ENCODE measurements around the gene ATP2A1.
"Not testable (repeated sequence)": the region's sequence is repeated elsewhere in the genome, so short reads cannot be mapped to it uniquely, and the experiment has no call there.

ATP2A1 gene

DNA sequence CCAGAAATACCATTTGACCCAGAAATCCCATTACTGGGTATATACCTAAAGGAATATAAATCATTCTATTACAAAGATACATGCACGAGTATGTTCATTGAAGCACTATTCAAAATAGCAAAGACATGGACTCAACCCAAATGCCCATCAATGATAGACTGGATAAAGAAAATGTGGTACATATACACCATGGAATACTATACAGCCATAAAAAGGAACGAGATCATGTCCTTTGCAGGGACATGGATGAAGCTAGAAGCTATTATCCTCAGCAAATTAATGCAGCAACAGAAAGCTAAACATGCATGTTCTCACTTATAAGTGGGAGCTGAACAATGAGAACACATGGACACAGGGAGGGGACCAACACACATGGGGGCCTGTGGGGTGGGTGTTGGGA lies 48.0 kb downstream of the ATP2A1 start:
- not testable (repeated sequence) for H3K27me3 ChIP-seq (ENCODE audit: control insufficient read depth, insufficient read depth, low read length); H3K27ac ChIP-seq (ENCODE audit: low read depth, low read length); H3K36me3 ChIP-seq (ENCODE audit: control insufficient read depth, insufficient read depth, low read length); H3K9me3 ChIP-seq (ENCODE audit: control insufficient read depth, insufficient read depth, low read depth, low read length); H3K4me1 ChIP-seq (ENCODE audit: control insufficient read depth, insufficient read depth, low read length)
- Histone ChIP-seq H3K9ac (ENCODE audit: low read length) (peak overlapping the region; percentile 93), H3K4me3 (ENCODE audit: low read depth, low read length) (peak overlapping the region; percentile 69)

DNA sequence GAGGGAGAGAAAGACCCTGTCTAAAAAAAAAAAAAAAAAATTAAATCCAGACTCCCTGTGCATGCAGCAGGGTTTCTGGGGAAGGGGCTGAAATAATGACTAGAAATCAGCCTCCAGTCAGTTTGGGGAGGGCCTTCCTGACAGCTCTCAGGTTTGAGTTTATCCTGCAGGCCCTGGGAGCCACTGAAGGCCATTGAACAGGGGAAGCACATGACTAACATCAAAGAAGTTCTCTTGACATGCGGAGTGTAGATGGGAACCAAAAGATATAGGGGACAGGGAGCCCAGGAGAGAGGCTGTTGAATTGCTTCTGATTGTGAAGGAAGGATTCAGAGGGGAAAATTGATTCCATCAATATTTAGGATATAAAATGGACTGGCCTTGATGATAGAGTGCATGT lies 49.5 kb downstream of the ATP2A1 start:
- Histone ChIP-seq H3K9ac (ENCODE audit: low read length) (no peak overlapping the region), H3K27me3 (ENCODE audit: control insufficient read depth, insufficient read depth, low read length) (no peaks in the 10 kb centered on the region), H3K27ac (ENCODE audit: low read depth, low read length) (no peak overlapping the region), H3K9me3 (ENCODE audit: control insufficient read depth, insufficient read depth, low read depth, low read length) (no peaks in the 10 kb centered on the region), H3K4me1 (ENCODE audit: control insufficient read depth, insufficient read depth, low read length) (peaks cover 3% of the 10 kb centered on the region; the same call in 1 of the 2 replicates), H3K36me3 (ENCODE audit: control insufficient read depth, insufficient read depth, low read length) (no peaks in the 10 kb centered on the region), H3K4me3 (ENCODE audit: low read depth, low read length) (no peak overlapping the region)

- Histone ChIP-seq H3K4me3 (ENCODE audit: low read depth, low read length) (no peak overlapping the region), H3K4me1 (ENCODE audit: control insufficient read depth, insufficient read depth, low read length) (no peaks in the 10 kb centered on the region), H3K9ac (ENCODE audit: low read length) (no peak overlapping the region), H3K9me3 (ENCODE audit: control insufficient read depth, insufficient read depth, low read depth, low read length) (no peaks in the 10 kb centered on the region), H3K27ac (ENCODE audit: low read depth, low read length) (no peak overlapping the region), H3K27me3 (ENCODE audit: control insufficient read depth, insufficient read depth, low read length) (no peaks in the 10 kb centered on the region), H3K36me3 (ENCODE audit: control insufficient read depth, insufficient read depth, low read length) (no peaks in the 10 kb centered on the region)
Measured at GRCh38 chr16:28930203-28930602, 51.9 kb downstream of the ATP2A1 start.

DNA sequence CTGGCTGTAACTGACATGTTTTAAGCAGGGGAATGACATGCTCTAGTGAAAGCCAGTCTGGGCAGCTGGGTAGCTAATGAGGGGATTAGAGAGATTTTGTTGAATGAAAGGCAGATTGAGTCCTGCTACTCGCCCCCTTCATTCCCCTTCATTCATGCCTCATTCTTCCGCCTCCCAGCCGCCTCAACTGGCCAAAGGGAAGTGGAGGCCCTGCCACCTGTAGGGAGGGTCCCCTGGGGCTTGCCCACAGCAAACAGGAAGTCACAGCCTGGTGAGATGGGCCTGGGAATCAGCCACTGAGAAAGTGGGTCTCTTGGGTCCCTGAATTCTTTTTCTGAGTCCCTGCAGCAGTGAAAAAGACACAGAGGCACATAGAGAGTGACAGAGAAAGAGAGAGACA lies 52.4 kb downstream of the ATP2A1 start:
- no peak overlapping the region for H3K4me3 ChIP-seq (ENCODE audit: low read depth, low read length)
- no peaks in the 10 kb centered on the region for H3K4me1 ChIP-seq (ENCODE audit: control insufficient read depth, insufficient read depth, low read length)
- no peaks in the 10 kb centered on the region for H3K36me3 ChIP-seq (ENCODE audit: control insufficient read depth, insufficient read depth, low read length)
- no peak overlapping the region for H3K27ac ChIP-seq (ENCODE audit: low read depth, low read length)
- H3K9ac ChIP-seq (ENCODE audit: low read length): no peak overlapping the region
- no peaks in the 10 kb centered on the region for H3K9me3 ChIP-seq (ENCODE audit: control insufficient read depth, insufficient read depth, low read depth, low read length)
- H3K27me3 ChIP-seq (ENCODE audit: control insufficient read depth, insufficient read depth, low read length): no peaks in the 10 kb centered on the region

DNA sequence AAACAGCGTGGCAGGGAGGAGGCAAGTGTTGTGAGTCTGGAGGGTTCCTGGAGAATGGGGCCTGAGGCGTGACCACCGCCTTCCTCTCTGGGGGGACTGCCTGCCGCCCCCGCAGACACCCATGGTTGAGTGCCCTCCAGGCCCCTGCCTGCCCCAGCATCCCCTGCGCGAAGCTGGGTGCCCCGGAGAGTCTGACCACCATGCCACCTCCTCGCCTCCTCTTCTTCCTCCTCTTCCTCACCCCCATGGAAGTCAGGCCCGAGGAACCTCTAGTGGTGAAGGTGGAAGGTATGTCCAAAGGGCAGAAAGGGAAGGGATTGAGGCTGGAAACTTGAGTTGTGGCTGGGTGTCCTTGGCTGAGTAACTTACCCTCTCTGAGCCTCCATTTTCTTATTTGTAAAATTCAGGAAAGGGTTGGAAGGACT lies 53.5 kb downstream of the ATP2A1 start, which contains the start of gene CD19:
TSS of gene CD19 (plus strand) at position 171 of the 425 bp plus-strand sequence. CDS start at position 201, 30 bp downstream.
- Histone ChIP-seq H3K27me3 (ENCODE audit: control insufficient read depth, insufficient read depth, low read length) (no peaks in the 10 kb centered on the region), H3K9me3 (ENCODE audit: control insufficient read depth, insufficient read depth, low read depth, low read length) (no peaks in the 10 kb centered on the region), H3K4me1 (ENCODE audit: control insufficient read depth, insufficient read depth, low read length) (peaks cover 5% of the 10 kb centered on the region), H3K27ac (ENCODE audit: low read depth, low read length) (no peak within 1 kb of the TSS), H3K36me3 (ENCODE audit: control insufficient read depth, insufficient read depth, low read length) (no peaks in the 10 kb centered on the region), H3K4me3 (ENCODE audit: low read depth, low read length) (no peak within 1 kb of the TSS), H3K9ac (ENCODE audit: low read length) (no peak within 1 kb of the TSS)

DNA sequence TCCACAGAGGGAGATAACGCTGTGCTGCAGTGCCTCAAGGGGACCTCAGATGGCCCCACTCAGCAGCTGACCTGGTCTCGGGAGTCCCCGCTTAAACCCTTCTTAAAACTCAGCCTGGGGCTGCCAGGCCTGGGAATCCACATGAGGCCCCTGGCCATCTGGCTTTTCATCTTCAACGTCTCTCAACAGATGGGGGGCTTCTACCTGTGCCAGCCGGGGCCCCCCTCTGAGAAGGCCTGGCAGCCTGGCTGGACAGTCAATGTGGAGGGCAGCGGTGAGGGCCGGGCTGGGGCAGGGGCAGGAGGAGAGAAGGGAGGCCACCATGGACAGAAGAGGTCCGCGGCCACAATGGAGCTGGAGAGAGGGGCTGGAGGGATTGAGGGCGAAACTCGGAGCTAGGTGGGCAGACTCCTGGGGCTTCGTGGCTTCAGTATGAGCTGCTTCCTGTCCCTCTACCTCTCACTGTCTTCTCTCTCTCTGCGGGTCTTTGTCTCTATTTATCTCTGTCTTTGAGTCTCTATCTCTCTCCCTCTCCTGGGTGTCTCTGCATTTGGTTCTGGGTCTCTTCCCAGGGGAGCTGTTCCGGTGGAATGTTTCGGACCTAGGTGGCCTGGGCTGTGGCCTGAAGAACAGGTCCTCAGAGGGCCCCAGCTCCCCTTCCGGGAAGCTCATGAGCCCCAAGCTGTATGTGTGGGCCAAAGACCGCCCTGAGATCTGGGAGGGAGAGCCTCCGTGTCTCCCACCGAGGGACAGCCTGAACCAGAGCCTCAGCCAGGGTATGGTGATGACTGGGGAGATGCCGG lies 54.3 kb downstream of the ATP2A1 start:
- H3K9me3 ChIP-seq (ENCODE audit: control insufficient read depth, insufficient read depth, low read depth, low read length): no peaks in the 10 kb centered on the region
- H3K9ac ChIP-seq (ENCODE audit: low read length): no peak overlapping the region
- H3K27ac ChIP-seq (ENCODE audit: low read depth, low read length): no peak overlapping the region
- peaks cover 5% of the 10 kb centered on the region for H3K4me1 ChIP-seq (ENCODE audit: control insufficient read depth, insufficient read depth, low read length)
- H3K27me3 ChIP-seq (ENCODE audit: control insufficient read depth, insufficient read depth, low read length): no peaks in the 10 kb centered on the region
- H3K36me3 ChIP-seq (ENCODE audit: control insufficient read depth, insufficient read depth, low read length): no peaks in the 10 kb centered on the region
- H3K4me3 ChIP-seq (ENCODE audit: low read depth, low read length): no peak overlapping the region

DNA sequence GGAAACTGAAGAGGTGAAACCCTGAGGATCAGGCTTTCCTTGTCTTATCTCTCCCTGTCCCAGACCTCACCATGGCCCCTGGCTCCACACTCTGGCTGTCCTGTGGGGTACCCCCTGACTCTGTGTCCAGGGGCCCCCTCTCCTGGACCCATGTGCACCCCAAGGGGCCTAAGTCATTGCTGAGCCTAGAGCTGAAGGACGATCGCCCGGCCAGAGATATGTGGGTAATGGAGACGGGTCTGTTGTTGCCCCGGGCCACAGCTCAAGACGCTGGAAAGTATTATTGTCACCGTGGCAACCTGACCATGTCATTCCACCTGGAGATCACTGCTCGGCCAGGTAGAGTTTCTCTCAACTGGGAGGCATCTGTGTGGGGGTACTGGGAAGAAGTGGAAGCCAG lies 54.9 kb downstream of the ATP2A1 start:
- Histone ChIP-seq H3K9me3 (ENCODE audit: control insufficient read depth, insufficient read depth, low read depth, low read length) (no peaks in the 10 kb centered on the region), H3K36me3 (ENCODE audit: control insufficient read depth, insufficient read depth, low read length) (no peaks in the 10 kb centered on the region), H3K27ac (ENCODE audit: low read depth, low read length) (no peak overlapping the region), H3K9ac (ENCODE audit: low read length) (no peak overlapping the region), H3K27me3 (ENCODE audit: control insufficient read depth, insufficient read depth, low read length) (no peaks in the 10 kb centered on the region), H3K4me3 (ENCODE audit: low read depth, low read length) (no peak overlapping the region), H3K4me1 (ENCODE audit: control insufficient read depth, insufficient read depth, low read length) (peaks cover 5% of the 10 kb centered on the region)

DNA sequence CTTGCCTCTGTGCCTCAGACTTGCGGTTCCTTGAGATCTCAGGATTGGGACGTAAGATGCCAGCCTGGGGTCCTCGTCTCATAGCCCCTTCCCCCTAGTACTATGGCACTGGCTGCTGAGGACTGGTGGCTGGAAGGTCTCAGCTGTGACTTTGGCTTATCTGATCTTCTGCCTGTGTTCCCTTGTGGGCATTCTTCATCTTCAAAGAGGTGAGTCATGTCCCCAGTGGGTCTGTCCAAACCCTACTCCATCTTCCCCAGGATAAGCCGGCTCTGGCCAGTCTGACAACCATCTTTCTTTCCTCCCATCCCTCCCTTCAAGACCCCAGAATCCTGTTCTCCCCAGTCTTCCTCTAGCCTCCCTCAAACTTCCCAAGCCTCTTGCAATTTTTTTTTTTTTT lies 57.1 kb downstream of the ATP2A1 start:
- Histone ChIP-seq H3K36me3 (ENCODE audit: control insufficient read depth, insufficient read depth, low read length) (no peaks in the 10 kb centered on the region), H3K9me3 (ENCODE audit: control insufficient read depth, insufficient read depth, low read depth, low read length) (no peaks in the 10 kb centered on the region), H3K4me3 (ENCODE audit: low read depth, low read length) (no peak overlapping the region), H3K27ac (ENCODE audit: low read depth, low read length) (no peak overlapping the region), H3K9ac (ENCODE audit: low read length) (no peak overlapping the region), H3K27me3 (ENCODE audit: control insufficient read depth, insufficient read depth, low read length) (no peaks in the 10 kb centered on the region), H3K4me1 (ENCODE audit: control insufficient read depth, insufficient read depth, low read length) (peaks cover 5% of the 10 kb centered on the region)

- Histone ChIP-seq H3K9ac (ENCODE audit: low read length) (peak overlapping the region; percentile 68), H3K4me1 (ENCODE audit: control insufficient read depth, insufficient read depth, low read length) (peaks cover 5% of the 10 kb centered on the region), H3K27ac (ENCODE audit: low read depth, low read length) (no peak overlapping the region), H3K4me3 (ENCODE audit: low read depth, low read length) (peak overlapping the region; percentile 66), H3K27me3 (ENCODE audit: control insufficient read depth, insufficient read depth, low read length) (no peaks in the 10 kb centered on the region), H3K9me3 (ENCODE audit: control insufficient read depth, insufficient read depth, low read depth, low read length) (no peaks in the 10 kb centered on the region), H3K36me3 (ENCODE audit: control insufficient read depth, insufficient read depth, low read length) (no peaks in the 10 kb centered on the region)
Measured at GRCh38 chr16:28935924-28936783, 57.9 kb downstream of the ATP2A1 start.

- peaks cover 5% of the 10 kb centered on the region for H3K4me1 ChIP-seq (ENCODE audit: control insufficient read depth, insufficient read depth, low read length)
- no peaks in the 10 kb centered on the region for H3K36me3 ChIP-seq (ENCODE audit: control insufficient read depth, insufficient read depth, low read length)
- no peak overlapping the region for H3K4me3 ChIP-seq (ENCODE audit: low read depth, low read length)
- H3K9me3 ChIP-seq (ENCODE audit: control insufficient read depth, insufficient read depth, low read depth, low read length): no peaks in the 10 kb centered on the region
- no peak overlapping the region for H3K27ac ChIP-seq (ENCODE audit: low read depth, low read length)
- no peaks in the 10 kb centered on the region for H3K27me3 ChIP-seq (ENCODE audit: control insufficient read depth, insufficient read depth, low read length)
- no peak overlapping the region for H3K9ac ChIP-seq (ENCODE audit: low read length)
Measured at GRCh38 chr16:28936784-28937155, 58.5 kb downstream of the ATP2A1 start.

DNA sequence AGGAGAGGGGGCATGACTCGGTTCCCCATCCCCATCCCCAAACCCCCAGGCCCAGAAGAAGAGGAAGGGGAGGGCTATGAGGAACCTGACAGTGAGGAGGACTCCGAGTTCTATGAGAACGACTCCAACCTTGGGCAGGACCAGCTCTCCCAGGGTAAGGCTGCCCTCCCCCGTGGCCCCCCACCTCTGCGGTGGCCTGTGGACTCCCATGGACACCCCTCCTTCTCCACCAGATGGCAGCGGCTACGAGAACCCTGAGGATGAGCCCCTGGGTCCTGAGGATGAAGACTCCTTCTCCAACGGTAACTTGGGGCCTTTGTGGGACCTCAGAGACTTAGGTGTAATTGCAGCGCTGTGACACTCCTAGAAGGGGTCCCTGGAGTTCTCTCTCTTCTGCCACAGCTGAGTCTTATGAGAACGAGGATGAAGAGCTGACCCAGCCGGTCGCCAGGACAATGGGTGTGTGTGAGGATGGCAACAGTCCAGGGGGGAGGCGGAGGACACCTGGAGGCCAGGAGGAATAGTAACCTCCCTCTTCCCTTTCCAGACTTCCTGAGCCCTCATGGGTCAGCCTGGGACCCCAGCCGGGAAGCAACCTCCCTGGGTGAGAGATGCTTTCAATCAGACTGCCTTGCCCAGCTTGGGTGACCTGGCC lies 59.1 kb downstream of the ATP2A1 start:
- no peak overlapping the region for H3K4me3 ChIP-seq (ENCODE audit: low read depth, low read length)
- H3K4me1 ChIP-seq (ENCODE audit: control insufficient read depth, insufficient read depth, low read length): peaks cover 5% of the 10 kb centered on the region
- H3K27me3 ChIP-seq (ENCODE audit: control insufficient read depth, insufficient read depth, low read length): no peaks in the 10 kb centered on the region
- H3K27ac ChIP-seq (ENCODE audit: low read depth, low read length): no peak overlapping the region
- no peak overlapping the region for H3K9ac ChIP-seq (ENCODE audit: low read length)
- no peaks in the 10 kb centered on the region for H3K9me3 ChIP-seq (ENCODE audit: control insufficient read depth, insufficient read depth, low read depth, low read length)
- no peaks in the 10 kb centered on the region for H3K36me3 ChIP-seq (ENCODE audit: control insufficient read depth, insufficient read depth, low read length)

Data from HUES6 (cell line).